ENCODE results near the gene CACNB1. TPM values are rescaled to one million over a fixed set of nuclear protein-coding genes. Genes with fewer than 3 reads are reported as not detected.
A peak's percentile ranks its signal among the peaks of the same experiment; 100 is the strongest.

CACNB1 gene
- total and polyA plus RNA-seq, 10 of the 15 experiments (the other 5 are each of a cell fraction or from before 2014, with no cell fraction given): 0.06 to 15.6 (median 6.3) TPM

DNA sequence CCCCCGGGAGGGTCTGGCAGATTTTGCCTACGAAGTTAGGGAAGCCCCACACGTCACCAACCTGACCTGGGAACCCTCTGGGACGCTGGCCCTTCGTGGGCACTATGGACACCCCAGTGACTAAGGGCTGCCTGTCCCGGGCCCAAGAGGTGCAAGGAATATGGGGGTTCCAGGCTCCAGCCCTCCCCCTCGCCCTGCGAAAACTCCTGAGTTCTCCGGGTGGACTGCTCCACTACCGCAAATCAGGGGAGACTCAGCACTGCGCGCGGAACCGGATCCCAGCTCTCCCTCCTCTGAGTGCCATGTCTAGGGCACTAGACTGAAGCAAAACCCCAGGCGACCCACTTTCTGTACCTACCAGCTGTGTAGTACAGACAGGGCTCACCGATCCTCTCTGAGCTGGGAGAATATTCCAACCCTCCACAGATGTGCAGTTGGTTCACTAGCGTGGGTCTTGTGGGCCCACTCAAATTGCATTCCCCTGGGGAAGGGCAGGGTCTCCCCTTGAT is 31.6 kb downstream of the CACNB1 start, which contains the start of gene ARL5C:
Gene ARL5C, minus strand, starts transcription at position 321 of the 509 bp plus-strand sequence. CDS start 401 bp downstream, outside the sequence.
- BruUV-seq (replicated peaks): no TSS peak
- Histone ChIP-seq H3K9me3 (replicated peaks; ENCODE audit: control insufficient read depth, insufficient read depth, low read length) (no peaks in the 10 kb centered on the region), H4K20me1 (ENCODE audit: control insufficient read depth, insufficient read depth) (no peaks in the 10 kb centered on the region), H3K4me3 (peak within 1 kb of the TSS; percentile 71), H3K9ac (ENCODE audit: control insufficient read depth, insufficient read depth, low read length) (peak within 1 kb of the TSS; percentile 70), H3K27me3 (replicated peaks in 1 of 2; ENCODE audit: control insufficient read depth in 2 of 2, insufficient read depth in 2 of 2, low read length in 1 of 2) (peaks cover 0 to 2% of the 10 kb centered on the region in 2 experiments; a peak in 2 of 4 replicates), H3K36me3 (ENCODE audit: control insufficient read depth in 2 of 2, insufficient read depth in 2 of 2, low read length in 1 of 2) (no peaks in the 10 kb centered on the region), H2AFZ (ENCODE audit: control insufficient read depth, low read depth, low read length) (peak within 1 kb of the TSS; percentile 99), H3K27ac (ENCODE audit: control insufficient read depth, insufficient read depth) (no peak within 1 kb of the TSS), H3K4me1 (ENCODE audit: control insufficient read depth, insufficient read depth, low read length) (peaks cover 9% of the 10 kb centered on the region), H3K79me2 (ENCODE audit: control insufficient read depth, insufficient read depth, low read length) (no peaks in the 10 kb centered on the region), H3K4me2 (ENCODE audit: control insufficient read depth, insufficient read depth) (peak within 1 kb of the TSS; percentile 100)
- POLR2A ChIA-PET: interaction anchor here (1.2 kb wide), 1 partner anchor 13 kb away, joined by 9 read pairs; no protein-coding TSS in a partner anchor
- 16% methylated on average over 17 of the region's 17 CpGs for WGBS (ENCODE audit: insufficient coverage, insufficient replicate concordance, low lambda C conversion rate, missing lambda C conversion rate)
- CTCF ChIA-PET: interaction anchor here (1.1 to 5.0 kb wide), 16 partner anchors 9 to 342 kb away, joined by 3 to 128 read pairs (median 12); partner anchors contain the start of gene PLXDC1
- ATAC-seq (no peak), DNase-seq (ENCODE audit: low read depth, low spot score) (no peak), FAIRE-seq (no peak)
- in situ Hi-C loops (cut with MboI) (no loop called here), intact Hi-C loops (cut with micrococcal nuclease; ENCODE audit: unreplicated experiment) (no loop called here)
- RAD21 ChIA-PET (ENCODE audit: unreplicated experiment): interaction anchor here (0.9 to 2.4 kb wide), 4 partner anchors 30 to 294 kb away, joined by 3 to 23 read pairs (median 6); no protein-coding TSS in a partner anchor
- SMC1A ChIA-PET (ENCODE audit: uncharacterized antibody, unreplicated experiment): interaction anchor here (0.5 to 7.6 kb wide), 6 partner anchors 8 to 499 kb away, joined by 3 to 47 read pairs (median 6); partner anchors contain the start of gene PLXDC1
- TF ChIP-seq DPF2 (IDR thresholded peaks at IDR 0.05) (no peak), FOXK2 (IDR thresholded peaks at IDR 0.05) (no peak), E2F8 (IDR thresholded peaks at IDR 0.05; ENCODE audit: low read depth, partially characterized antibody) (no peak)
- TF ChIP-seq, protein P1, sequence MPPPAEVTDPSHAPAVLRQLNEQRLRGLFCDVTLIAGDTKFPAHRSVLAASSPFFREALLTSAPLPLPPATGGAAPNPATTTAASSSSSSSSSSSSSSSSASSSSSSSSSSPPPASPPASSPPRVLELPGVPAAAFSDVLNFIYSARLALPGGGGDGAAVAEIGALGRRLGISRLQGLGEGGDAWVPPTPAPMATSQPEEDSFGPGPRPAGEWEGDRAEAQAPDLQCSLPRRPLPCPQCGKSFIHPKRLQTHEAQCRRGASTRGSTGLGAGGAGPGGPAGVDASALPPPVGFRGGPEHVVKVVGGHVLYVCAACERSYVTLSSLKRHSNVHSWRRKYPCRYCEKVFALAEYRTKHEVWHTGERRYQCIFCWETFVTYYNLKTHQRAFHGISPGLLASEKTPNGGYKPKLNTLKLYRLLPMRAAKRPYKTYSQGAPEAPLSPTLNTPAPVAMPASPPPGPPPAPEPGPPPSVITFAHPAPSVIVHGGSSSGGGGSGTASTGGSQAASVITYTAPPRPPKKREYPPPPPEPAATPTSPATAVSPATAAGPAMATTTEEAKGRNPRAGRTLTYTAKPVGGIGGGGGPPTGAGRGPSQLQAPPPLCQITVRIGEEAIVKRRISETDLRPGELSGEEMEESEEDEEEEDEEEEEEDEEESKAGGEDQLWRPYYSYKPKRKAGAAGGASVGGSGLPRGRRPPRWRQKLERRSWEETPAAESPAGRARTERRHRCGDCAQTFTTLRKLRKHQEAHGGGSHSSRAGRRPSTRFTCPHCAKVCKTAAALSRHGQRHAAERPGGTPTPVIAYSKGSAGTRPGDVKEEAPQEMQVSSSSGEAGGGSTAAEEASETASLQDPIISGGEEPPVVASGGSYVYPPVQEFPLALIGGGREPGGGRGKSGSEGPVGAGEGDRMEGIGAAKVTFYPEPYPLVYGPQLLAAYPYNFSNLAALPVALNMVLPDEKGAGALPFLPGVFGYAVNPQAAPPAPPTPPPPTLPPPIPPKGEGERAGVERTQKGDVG (CRISPR knock-in tag; IDR thresholded peaks at IDR 0.05): no peak
